Measurements from ENCODE around the gene POLDIP2.
A peak's percentile ranks its signal among the peaks of the same experiment; 100 is the strongest.

- no peak for TF ChIP-seq CTCF (IDR thresholded peaks at IDR 0.05)
- TF ChIP-seq POLR2A (IDR thresholded peaks at IDR 0.05) = peak in 1 of 2 donors; percentile 23
Observed at GRCh38 chr17:28405632-28406472, 48.5 kb upstream of the POLDIP2 start, which contains the start of gene SLC46A1.
